ENCODE measurements around the gene ATOH1.

The ATOH1 gene

GRCh38 chr4:93827272-93827947, 1.1 kb upstream of the ATOH1 start:
- peak in 1 of 2 experiments; percentile 15 for DNase-seq
- TF ChIP-seq GATA1 (IDR thresholded peaks at IDR 0.05; ENCODE audit: low read depth, low read length) (no peak), POLR2A (IDR thresholded peaks at IDR 0.05; ENCODE audit: low read length) (no peak)

- TF ChIP-seq POLR2A (IDR thresholded peaks at IDR 0.05; ENCODE audit: low read length) = no peak
- TF ChIP-seq GATA1 (IDR thresholded peaks at IDR 0.05; ENCODE audit: low read depth, low read length) = no peak
- DNase-seq = peak in 1 of 2 experiments; percentile 22
Observed at GRCh38 chr4:93828995-93829819, 654 bp downstream of the ATOH1 start.

- peak in 1 of 2 experiments; percentile 1 for DNase-seq
- TF ChIP-seq GATA1 (IDR thresholded peaks at IDR 0.05; ENCODE audit: low read depth, low read length) = no peak
- no peak for TF ChIP-seq POLR2A (IDR thresholded peaks at IDR 0.05; ENCODE audit: low read length)
Observed at GRCh38 chr4:93829820-93830687, 1.5 kb downstream of the ATOH1 start.

DNA sequence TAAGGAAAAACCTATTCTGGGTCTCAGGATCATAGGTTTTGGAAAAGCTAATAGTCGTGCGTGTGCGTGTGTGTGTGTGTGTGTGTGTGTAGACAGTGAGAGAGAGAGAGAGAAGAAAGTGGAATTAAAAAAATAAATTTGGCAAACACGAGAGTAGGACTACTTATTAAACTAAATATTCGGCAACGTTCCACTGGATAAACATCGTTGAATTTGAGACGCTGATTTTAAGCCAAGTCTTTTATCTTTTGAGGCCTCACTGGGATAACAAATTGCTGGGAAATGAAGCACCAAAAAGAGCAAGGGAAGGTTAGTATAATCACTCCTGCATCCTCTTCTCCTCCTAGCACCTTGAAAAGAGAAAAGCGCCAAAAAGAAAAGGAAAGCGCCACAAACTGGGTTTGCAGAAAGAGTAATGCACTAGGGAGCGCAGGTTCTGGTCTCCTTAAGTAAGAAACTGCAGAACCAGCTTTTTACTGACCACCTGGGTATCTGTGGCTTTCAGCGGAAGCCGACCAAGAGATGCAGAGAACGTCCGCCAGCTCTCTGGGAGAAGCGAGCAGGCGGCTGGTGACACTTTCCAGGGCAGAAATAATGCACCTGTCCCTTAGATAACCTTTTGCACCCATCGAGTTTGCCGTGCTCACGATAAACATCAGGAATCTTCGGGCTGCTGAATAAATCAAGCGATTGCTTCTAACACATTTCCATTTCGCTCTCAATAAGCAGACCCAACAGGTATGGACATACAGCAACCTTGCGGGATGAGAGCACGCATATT, 3.4 kb downstream of the ATOH1 start:
- no peak for DNase-seq
- TF ChIP-seq GATA1 (IDR thresholded peaks at IDR 0.05; ENCODE audit: low read depth, low read length) (no peak), POLR2A (IDR thresholded peaks at IDR 0.05; ENCODE audit: low read length) (no peak)

DNA sequence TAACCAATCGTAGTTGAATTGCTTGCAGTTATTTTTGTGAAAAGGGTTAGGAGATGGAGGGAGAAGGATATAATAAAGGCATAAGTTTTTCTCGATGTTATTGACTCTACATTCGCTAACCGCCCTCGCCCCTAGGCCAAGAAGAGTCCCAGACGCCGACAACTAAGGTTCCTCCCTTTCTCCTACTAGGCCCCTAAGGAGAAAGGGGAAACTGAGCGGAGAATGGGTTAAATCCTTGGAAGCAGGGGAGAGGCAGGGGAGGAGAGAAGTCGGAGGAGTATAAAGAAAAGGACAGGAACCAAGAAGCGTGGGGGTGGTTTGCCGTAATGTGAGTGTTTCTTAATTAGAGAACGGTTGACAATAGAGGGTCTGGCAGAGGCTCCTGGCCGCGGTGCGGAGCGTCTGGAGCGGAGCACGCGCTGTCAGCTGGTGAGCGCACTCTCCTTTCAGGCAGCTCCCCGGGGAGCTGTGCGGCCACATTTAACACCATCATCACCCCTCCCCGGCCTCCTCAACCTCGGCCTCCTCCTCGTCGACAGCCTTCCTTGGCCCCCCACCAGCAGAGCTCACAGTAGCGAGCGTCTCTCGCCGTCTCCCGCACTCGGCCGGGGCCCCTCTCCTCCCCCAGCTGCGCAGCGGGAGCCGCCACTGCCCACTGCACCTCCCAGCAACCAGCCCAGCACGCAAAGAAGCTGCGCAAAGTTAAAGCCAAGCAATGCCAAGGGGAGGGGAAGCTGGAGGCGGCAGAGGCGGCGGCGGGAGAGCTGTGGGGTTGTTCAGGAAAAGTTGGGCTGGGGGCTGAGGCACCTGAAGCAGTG, 5.9 kb downstream of the ATOH1 start:
- DNase-seq = no peak
- no peak for TF ChIP-seq GATA1 (IDR thresholded peaks at IDR 0.05; ENCODE audit: low read depth, low read length)
- no peak for TF ChIP-seq POLR2A (IDR thresholded peaks at IDR 0.05; ENCODE audit: low read length)

- no peak for DNase-seq
- TF ChIP-seq POLR2A (IDR thresholded peaks at IDR 0.05; ENCODE audit: low read length) (no peak), GATA1 (IDR thresholded peaks at IDR 0.05; ENCODE audit: low read depth, low read length) (no peak)
Observed at GRCh38 chr4:93835929-93836328, 7.4 kb downstream of the ATOH1 start.

GRCh38 chr4:93839704-93840103, 11.2 kb downstream of the ATOH1 start:
- no peak for TF ChIP-seq POLR2A (IDR thresholded peaks at IDR 0.05; ENCODE audit: low read length)
- no peak for TF ChIP-seq GATA1 (IDR thresholded peaks at IDR 0.05; ENCODE audit: low read depth, low read length)
- DNase-seq = no peak

DNA sequence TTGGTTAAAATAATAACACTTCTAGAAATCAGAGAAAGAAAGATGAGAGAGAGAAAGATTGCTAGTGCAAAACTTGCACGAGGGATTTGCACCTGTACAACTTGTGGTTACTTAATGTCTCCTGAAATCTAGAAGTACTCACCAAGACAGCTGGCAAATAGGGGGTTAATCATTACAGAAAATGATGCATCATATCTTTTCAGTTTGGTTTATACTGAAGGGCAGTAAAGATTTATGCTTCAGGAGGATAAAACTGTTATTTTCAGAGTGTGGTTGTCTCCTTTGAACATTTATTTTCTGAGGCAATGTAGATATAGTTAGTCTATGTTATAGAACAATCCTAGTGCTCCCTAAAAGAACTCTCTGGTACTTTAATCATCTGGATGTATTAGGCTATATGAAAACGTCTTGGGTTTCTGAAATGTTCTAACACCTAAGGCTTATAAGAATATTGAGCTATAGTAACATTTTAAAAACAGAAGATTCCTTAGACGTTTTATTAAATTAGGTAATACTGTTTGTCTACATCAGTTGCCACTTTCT, 13.3 kb downstream of the ATOH1 start:
- no peak for DNase-seq
- no peak for TF ChIP-seq POLR2A (IDR thresholded peaks at IDR 0.05; ENCODE audit: low read length)
- TF ChIP-seq GATA1 (IDR thresholded peaks at IDR 0.05; ENCODE audit: low read depth, low read length) = no peak

DNA sequence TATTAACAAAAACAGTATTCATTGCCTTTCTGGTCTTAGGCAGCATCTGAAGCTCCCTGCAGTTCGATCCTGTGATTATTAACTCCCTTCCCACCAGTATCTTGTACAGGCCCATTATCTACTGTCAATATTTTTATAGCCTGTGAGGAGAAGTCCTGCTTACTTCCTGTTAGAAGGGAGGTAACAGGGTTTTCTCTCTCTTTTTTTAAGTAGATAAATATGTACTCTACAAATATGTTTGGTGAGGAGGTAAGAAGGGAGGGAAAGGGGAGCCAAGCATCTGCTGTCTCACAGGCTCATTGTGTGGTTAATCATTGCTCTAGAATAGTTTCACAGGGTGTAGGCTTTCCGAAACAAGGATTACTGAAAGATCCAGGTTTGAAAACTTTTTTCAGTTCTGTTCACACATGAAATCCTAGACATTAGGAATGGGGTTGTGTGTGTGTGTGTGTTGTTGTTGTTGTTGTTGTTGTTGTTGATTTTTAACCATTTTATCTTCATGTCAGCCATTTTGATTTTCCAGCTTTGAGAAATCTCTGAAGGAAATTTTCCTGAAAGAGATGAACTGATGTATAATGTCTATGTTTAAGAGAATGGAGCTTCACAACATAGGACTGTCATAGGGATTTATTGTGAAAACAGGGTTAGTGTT, 14.2 kb downstream of the ATOH1 start:
- no peak for TF ChIP-seq POLR2A (IDR thresholded peaks at IDR 0.05; ENCODE audit: low read length)
- TF ChIP-seq GATA1 (IDR thresholded peaks at IDR 0.05; ENCODE audit: low read depth, low read length) = no peak

DNA sequence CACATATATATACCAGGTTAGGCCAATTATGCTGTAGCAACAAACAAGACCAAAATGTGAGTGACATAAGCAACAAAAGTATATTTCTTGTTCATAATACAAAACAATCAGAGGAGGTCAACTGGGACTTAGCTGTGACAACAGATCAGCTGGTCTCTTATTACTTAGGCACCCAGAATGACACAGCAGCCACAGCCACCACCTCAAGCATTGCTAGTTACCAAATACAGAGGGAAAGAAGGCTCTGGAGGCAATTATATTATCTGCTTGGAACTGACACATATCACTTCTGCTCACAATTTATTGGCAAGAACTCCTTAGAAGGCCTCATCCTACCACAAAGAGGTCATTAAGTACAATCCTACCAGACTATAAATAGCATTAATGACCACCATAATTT, 15.2 kb downstream of the ATOH1 start:
- DNase-seq = no peak
- no peak for TF ChIP-seq GATA1 (IDR thresholded peaks at IDR 0.05; ENCODE audit: low read depth, low read length)
- TF ChIP-seq POLR2A (IDR thresholded peaks at IDR 0.05; ENCODE audit: low read length) = no peak

More for the DNA sequence above, 14.2 kb downstream of the ATOH1 start:
- no peak for DNase-seq

- TF ChIP-seq POLR2A (IDR thresholded peaks at IDR 0.05; ENCODE audit: low read length) = no peak
- no peak for TF ChIP-seq GATA1 (IDR thresholded peaks at IDR 0.05; ENCODE audit: low read depth, low read length)
- no peak for DNase-seq
Observed at GRCh38 chr4:93852680-93853079, 24.1 kb downstream of the ATOH1 start.

- TF ChIP-seq GATA1 (IDR thresholded peaks at IDR 0.05; ENCODE audit: low read depth, low read length) (no peak), POLR2A (IDR thresholded peaks at IDR 0.05; ENCODE audit: low read length) (no peak)
- no peak for DNase-seq
Observed at GRCh38 chr4:93855926-93856325, 27.4 kb downstream of the ATOH1 start.
